GM23338 (cell line): ENCODE measurements around the gene TRPV5. TPM values are rescaled to one million over a fixed set of nuclear protein-coding genes. Genes with fewer than 3 reads are reported as not detected.

Source experiments
- ATAC-seq: fragments of 200-7000 bp; cut with Tn5 transposase; 3 replicates; pipeline ENCODE4 v1.9.1; 2020
- DNase-seq: peaks from one replicate; pipeline ENCODE4 v3.0.0-alpha.2; 2015; ENCODE audit warnings: low spot score
- H2AFZ ChIP-seq: fragments of 200-600 bp; sonication (generic); 2 replicates; pipeline ENCODE4 v1.8.0; 2016; ENCODE audit warnings: antibody characterized with exemption, mild to moderate bottlenecking, moderate library complexity
- H3F3A ChIP-seq: fragments of 200-600 bp; sonication (generic); replicated peaks from 2 replicates; pipeline ENCODE4 v1.8.0; 2017; ENCODE audit warnings: antibody characterized with exemption, mixed run types, low read depth
- H3K27ac ChIP-seq: fragments of 200-600 bp; sonication (generic); 2 replicates; pipeline ENCODE4 v1.6.1; 2016; ENCODE audit warnings: low read depth
- H3K27me3 ChIP-seq: fragments of 200-600 bp; sonication (generic); 2 replicates; pipeline ENCODE4 v1.8.0; 2016; ENCODE audit warnings: mild to moderate bottlenecking, mixed run types, moderate library complexity; ENCODE audit not compliant: insufficient read depth
- H3K36me3 ChIP-seq: fragments of 200-600 bp; sonication (generic); 2 replicates; pipeline ENCODE4 v1.8.0; 2016; ENCODE audit warnings: mild to moderate bottlenecking; ENCODE audit not compliant: insufficient read depth
- H3K4me1 ChIP-seq: fragments of 200-600 bp; sonication (generic); 2 replicates; pipeline ENCODE4 v1.8.0; 2016; ENCODE audit warnings: mild to moderate bottlenecking, moderate library complexity; ENCODE audit not compliant: insufficient read depth
- H3K4me2 ChIP-seq: fragments of 200-600 bp; sonication (generic); 2 replicates; pipeline ENCODE4 v1.7.1; 2017; ENCODE audit warnings: mixed run types
- H3K4me3 ChIP-seq: fragments of 200-600 bp; sonication (generic); 2 replicates; pipeline ENCODE4 v1.6.1; 2016; ENCODE audit warnings: mixed run types
- H3K79me2 ChIP-seq: fragments of 200-600 bp; sonication (generic); replicated peaks from 2 replicates; pipeline ENCODE4 v1.8.0; 2017; ENCODE audit warnings: mild to moderate bottlenecking; ENCODE audit not compliant: insufficient read depth
- H3K9me2 ChIP-seq: fragments of 200-600 bp; sonication (generic); 2 replicates; pipeline ENCODE4 v1.8.0; 2017; ENCODE audit not compliant: insufficient read depth
- H4K20me1 ChIP-seq: fragments of 200-600 bp; sonication (generic); replicated peaks from 2 replicates; pipeline ENCODE4 v1.8.0; 2017; ENCODE audit warnings: mild to moderate bottlenecking; ENCODE audit not compliant: insufficient read depth
- H3K27ac Mint-ChIP-seq: 2 replicates; pipeline ENCODE4 v1.8.0; 2020; ENCODE audit warnings: inconsistent platforms, mild to moderate bottlenecking, moderate library complexity, mixed read lengths
- H3K27me3 Mint-ChIP-seq: 3 replicates; pipeline ENCODE4 v1.8.0; 2022; ENCODE audit warnings: low read depth, mild to moderate bottlenecking, moderate library complexity, mixed read lengths, inconsistent platforms; ENCODE audit not compliant: insufficient read depth, poor library complexity
- H3K36me3 Mint-ChIP-seq: 3 replicates; pipeline ENCODE4 v1.8.0; 2021; ENCODE audit warnings: low read depth, mild to moderate bottlenecking, inconsistent platforms, moderate library complexity, mixed read lengths
- H3K4me1 Mint-ChIP-seq: 3 replicates; pipeline ENCODE4 v1.8.0; 2020; ENCODE audit warnings: mild to moderate bottlenecking, inconsistent platforms, mixed read lengths
- H3K4me3 Mint-ChIP-seq: 3 replicates; pipeline ENCODE4 v1.8.0; 2021; ENCODE audit warnings: moderate library complexity, mild to moderate bottlenecking, inconsistent platforms, mixed read lengths
- H3K9me3 Mint-ChIP-seq: 3 replicates; pipeline ENCODE4 v1.8.0; 2020; ENCODE audit warnings: moderate library complexity, mild to moderate bottlenecking, inconsistent platforms, mixed read lengths
- CREB1 ChIP-seq: fragments of 250-450 bp; sonication (Bioruptor Pico); IDR thresholded peaks from 2 replicates; pipeline ENCODE4 v1.5.0; 2020; ENCODE audit warnings: low read depth, mild to moderate bottlenecking, moderate library complexity
- ETS1 ChIP-seq: IDR thresholded peaks from 2 replicates; pipeline ENCODE4 v1.6.1; 2016; ENCODE audit warnings: antibody characterized with exemption
- EZH2 ChIP-seq: fragments of 200-600 bp; sonication (generic); IDR thresholded peaks from one replicate; pipeline ENCODE4 v1.8.0; 2017; ENCODE audit warnings: antibody characterized with exemption, mild to moderate bottlenecking, low read depth; ENCODE audit not compliant: unreplicated experiment
- EZH2phosphoT487 ChIP-seq: fragments of 200-600 bp; sonication (generic); IDR thresholded peaks from one replicate; pipeline ENCODE4 v1.8.1; 2018; ENCODE audit warnings: antibody characterized with exemption; ENCODE audit not compliant: unreplicated experiment
- JUNB ChIP-seq: IDR thresholded peaks from one replicate; pipeline ENCODE4 v1.6.1; 2016; ENCODE audit warnings: antibody characterized with exemption; ENCODE audit not compliant: unreplicated experiment
- NANOG ChIP-seq: IDR thresholded peaks from 2 replicates; pipeline ENCODE4 v1.6.1; 2016; ENCODE audit warnings: antibody characterized with exemption, borderline replicate concordance
- POLR2AphosphoS5 ChIP-seq: IDR thresholded peaks from 2 replicates; pipeline ENCODE4 v1.6.1; 2016; ENCODE audit warnings: antibody characterized with exemption, low read depth
- REST ChIP-seq: IDR thresholded peaks from one replicate; pipeline ENCODE4 v1.6.1; 2018; ENCODE audit warnings: antibody characterized with exemption; ENCODE audit not compliant: unreplicated experiment
- STAT1 ChIP-seq: IDR thresholded peaks from one replicate; pipeline ENCODE4 v1.6.1; 2016; ENCODE audit warnings: antibody characterized with exemption; ENCODE audit not compliant: unreplicated experiment
- ZNF114 ChIP-seq: fragments of 250-450 bp; sonication (Bioruptor Pico); IDR thresholded peaks from 2 replicates; pipeline ENCODE4 v1.5.0; 2020; ENCODE audit warnings: mild to moderate bottlenecking, moderate library complexity
- ZNF331 ChIP-seq: fragments of 250-450 bp; sonication (Bioruptor Pico); IDR thresholded peaks from 2 replicates; pipeline ENCODE4 v1.5.0; 2020; ENCODE audit warnings: low read depth, mild to moderate bottlenecking, moderate library complexity
- ZNF462 ChIP-seq: fragments of 250-450 bp; sonication (Bioruptor Pico); IDR thresholded peaks from 2 replicates; pipeline ENCODE4 v1.5.0; 2020; ENCODE audit warnings: mild to moderate bottlenecking, moderate library complexity
- polyA plus RNA-seq: library from polyadenylated mRNA; unstranded; fragments of >200 nt; fragmentation: Nextera tagmentation; extraction: Ambion mirVana; gene quantifications from 2 replicates; pipeline ENCODE4 v1.2.1, GENCODE V29; 2016
- total RNA-seq: library from RNA; depleted of rRNA; stranded (reverse); fragments of >200 nt; shearing (Covaris generic); gene quantifications from 2 replicates; pipeline ENCODE4 v1.2.3, GENCODE V29; 2014
- TF ChIP-seq, protein P1 (sequence below), 2 experiments: fragments of 200-600 bp in 1 of 2; sonication (generic) in 1 of 2; conservative IDR thresholded peaks; 2 replicates each; pipeline versions ENCODE4 v1.5.1 to v1.6.1; 2016 to 2017; ENCODE audit warnings: antibody characterized with exemption in 2 of 2, low read depth in 2 of 2, mild to moderate bottlenecking in 2 of 2, moderate library complexity in 1 of 2

TRPV5 gene
- total and polyA plus RNA-seq, 2 experiments from 2014 or later, result not detected

- H3K9me2 ChIP-seq, result peaks cover 8% of the 10 kb centered on the region
- no peaks in the 10 kb centered on the region for H3K79me2 ChIP-seq
- TF ChIP-seq REST, result no peak
- TF ChIP-seq ETS1, result no peak
- TF ChIP-seq EZH2phosphoT487, result no peak
- TF ChIP-seq ZNF331 (CRISPR knock-in tag), result no peak
- no peak for TF ChIP-seq ZNF114 (CRISPR knock-in tag)
- no peak for TF ChIP-seq NANOG
- TF ChIP-seq, protein P1, sequence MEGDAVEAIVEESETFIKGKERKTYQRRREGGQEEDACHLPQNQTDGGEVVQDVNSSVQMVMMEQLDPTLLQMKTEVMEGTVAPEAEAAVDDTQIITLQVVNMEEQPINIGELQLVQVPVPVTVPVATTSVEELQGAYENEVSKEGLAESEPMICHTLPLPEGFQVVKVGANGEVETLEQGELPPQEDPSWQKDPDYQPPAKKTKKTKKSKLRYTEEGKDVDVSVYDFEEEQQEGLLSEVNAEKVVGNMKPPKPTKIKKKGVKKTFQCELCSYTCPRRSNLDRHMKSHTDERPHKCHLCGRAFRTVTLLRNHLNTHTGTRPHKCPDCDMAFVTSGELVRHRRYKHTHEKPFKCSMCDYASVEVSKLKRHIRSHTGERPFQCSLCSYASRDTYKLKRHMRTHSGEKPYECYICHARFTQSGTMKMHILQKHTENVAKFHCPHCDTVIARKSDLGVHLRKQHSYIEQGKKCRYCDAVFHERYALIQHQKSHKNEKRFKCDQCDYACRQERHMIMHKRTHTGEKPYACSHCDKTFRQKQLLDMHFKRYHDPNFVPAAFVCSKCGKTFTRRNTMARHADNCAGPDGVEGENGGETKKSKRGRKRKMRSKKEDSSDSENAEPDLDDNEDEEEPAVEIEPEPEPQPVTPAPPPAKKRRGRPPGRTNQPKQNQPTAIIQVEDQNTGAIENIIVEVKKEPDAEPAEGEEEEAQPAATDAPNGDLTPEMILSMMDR (conservative IDR thresholded peaks at IDR 0.05; ENCODE audit: low read depth in 2 of 2), result no peak
- TF ChIP-seq ZNF462 (CRISPR knock-in tag), result no peak
- TF ChIP-seq EZH2, result no peak
- TF ChIP-seq JUNB, result no peak
- no peak for TF ChIP-seq STAT1
- TF ChIP-seq CREB1 (CRISPR knock-in tag), result no peak
- no peak for TF ChIP-seq POLR2AphosphoS5
- ATAC-seq, result no peak
- H3K27ac Mint-ChIP-seq, result no peak overlapping the region
- no peak overlapping the region for H3K27ac ChIP-seq
- no peak overlapping the region for H3K4me3 Mint-ChIP-seq
- H3K27me3 ChIP-seq, result no peaks in the 10 kb centered on the region
- H2AFZ ChIP-seq, result no peak overlapping the region
- H3K4me1 Mint-ChIP-seq, result no peaks in the 10 kb centered on the region
- H3K9me3 Mint-ChIP-seq, result peaks cover 30% of the 10 kb centered on the region
- H3K36me3 Mint-ChIP-seq, result peaks cover 5% of the 10 kb centered on the region; the same call in 2 of the 3 replicates
- H3K4me3 ChIP-seq, result no peak overlapping the region
- no peak for DNase-seq
- H3K27me3 Mint-ChIP-seq, result peaks cover 5% of the 10 kb centered on the region
- H4K20me1 ChIP-seq, result no peaks in the 10 kb centered on the region
- no peaks in the 10 kb centered on the region for H3K4me1 ChIP-seq
- H3K4me2 ChIP-seq, result no peak overlapping the region
- no peaks in the 10 kb centered on the region for H3F3A ChIP-seq
- H3K36me3 ChIP-seq, result 0 out of 2 replicates have a peak, but pooled peaks cover 15% of the 10 kb centered on the region
Observed at GRCh38 chr7:142908290-142908689, 25.3 kb downstream of the TRPV5 start.
